ENCODE data around the gene SLC22A23.

GRCh38 chr6:3286641-3287171 is 170.1 kb downstream of the SLC22A23 start:
- no peak for TF ChIP-seq EP300 (IDR thresholded peaks at IDR 0.05)
- no peak for TF ChIP-seq CTCF (IDR thresholded peaks at IDR 0.05)

Data from stomach (tissue), 4 donors.